CD14-positive monocyte (primary cell): Measurements from ENCODE around the gene RASGEF1B. TPM values are rescaled to one million over a fixed set of nuclear protein-coding genes. Genes with fewer than 3 reads are reported as not detected.
A peak's percentile ranks its signal among the peaks of the same experiment; 100 is the strongest.

Experiments used
- DNase-seq, 3 donors: peaks; one replicate each; pipeline ENCODE4 v3.0.0-alpha.2; 2011 to 2022
- H2AFZ ChIP-seq: 2 replicates; pipeline ENCODE4 v1.6.0; 2012; ENCODE audit warnings: mild to moderate bottlenecking, low read depth, low read length, inconsistent platforms; ENCODE audit not compliant: insufficient read depth, poor library complexity, severe bottlenecking
- H3K27ac ChIP-seq, 2 donors: 1 replicate in 1 of 2; 2 replicates in 1 of 2; pipeline ENCODE4 v1.5.1; 2012 to 2013; ENCODE audit warnings: low read length in 2 of 2, control low read depth in 1 of 2, inconsistent platforms in 1 of 2, low read depth in 1 of 2, mild to moderate bottlenecking in 1 of 2
- H3K27me3 ChIP-seq, 2 donors: one replicate each; pipeline versions ENCODE4 v1.6.0 to v1.6.1; 2011 to 2013; ENCODE audit warnings: low read length in 2 of 2; ENCODE audit not compliant: control insufficient read depth in 2 of 2, insufficient read depth in 2 of 2
- H3K36me3 ChIP-seq, 2 donors: replicated peaks in 1 of 2; 1 replicate in 1 of 2; 2 replicates in 1 of 2; pipeline versions ENCODE4 v1.5.1 to v1.6.1; 2012 to 2013; ENCODE audit warnings: low read length in 2 of 2, control low read depth in 1 of 2, inconsistent platforms in 1 of 2, mild to moderate bottlenecking in 1 of 2; ENCODE audit not compliant: insufficient read depth in 2 of 2, control insufficient read depth in 1 of 2
- H3K4me1 ChIP-seq, 2 donors: 1 replicate in 1 of 2; 2 replicates in 1 of 2; pipeline versions ENCODE4 v1.5.1 to v1.6.1; 2012 to 2013; ENCODE audit warnings: low read length in 2 of 2, control low read depth in 1 of 2, inconsistent platforms in 1 of 2, mild to moderate bottlenecking in 1 of 2, moderate library complexity in 1 of 2; ENCODE audit not compliant: insufficient read depth in 2 of 2, control insufficient read depth in 1 of 2
- H3K4me2 ChIP-seq: replicated peaks from 2 replicates; pipeline ENCODE3; 2012; ENCODE audit warnings: low read length, moderate library complexity, mild to moderate bottlenecking; ENCODE audit not compliant: poor library complexity, severe bottlenecking; ENCODE audit errors: extremely low read depth
- H3K4me3 ChIP-seq, 3 experiments: fragments of 200-600 bp in 1 of 3; sonication (generic) in 1 of 3; replicated peaks in 1 of 3; 1 replicate in 2 of 3; 2 replicates in 1 of 3; pipeline ENCODE4 v1.5.1; 2011 to 2013; ENCODE audit warnings: low read length in 3 of 3, mild to moderate bottlenecking in 3 of 3, control low read depth in 2 of 3, low read depth in 2 of 3, inconsistent platforms in 1 of 3, moderate library complexity in 1 of 3
- H3K79me2 ChIP-seq: 2 replicates; pipeline ENCODE4 v1.6.0; 2012; ENCODE audit warnings: mild to moderate bottlenecking, control low read depth, inconsistent platforms, low read length, moderate library complexity; ENCODE audit not compliant: insufficient read depth
- H3K9ac ChIP-seq: 2 replicates; pipeline ENCODE4 v1.6.0; 2017; ENCODE audit warnings: low read length, mild to moderate bottlenecking; ENCODE audit not compliant: insufficient read depth, poor library complexity, severe bottlenecking
- H3K9me3 ChIP-seq, 2 donors: replicated peaks in 1 of 2; 1 replicate in 1 of 2; 2 replicates in 1 of 2; pipeline versions ENCODE4 v1.5.1 to v1.6.1; 2012 to 2013; ENCODE audit warnings: low read length in 2 of 2, control low read depth in 1 of 2; ENCODE audit not compliant: control insufficient read depth in 1 of 2, insufficient read depth in 1 of 2
- H4K20me1 ChIP-seq: 2 replicates; pipeline ENCODE4 v1.6.0; 2012; ENCODE audit warnings: mild to moderate bottlenecking, low read length, control low read depth, moderate library complexity; ENCODE audit not compliant: insufficient read depth
- H3K27ac Mint-ChIP-seq, 7 donors: one replicate each; pipeline ENCODE4 v1.8.0; 2020; ENCODE audit warnings: mild to moderate bottlenecking in 7 of 7, mixed read lengths in 7 of 7, moderate library complexity in 6 of 7, inconsistent platforms in 2 of 7
- H3K27me3 Mint-ChIP-seq, 3 donors: one replicate each; pipeline ENCODE4 v1.8.0; 2021 to 2022; ENCODE audit warnings: low read depth in 3 of 3, mild to moderate bottlenecking in 3 of 3, mixed read lengths in 3 of 3, moderate library complexity in 3 of 3, inconsistent platforms in 1 of 3
- H3K36me3 Mint-ChIP-seq, 2 donors: one replicate each; pipeline ENCODE4 v1.8.0; 2020; ENCODE audit warnings: mixed read lengths in 2 of 2, inconsistent platforms in 1 of 2, mild to moderate bottlenecking in 1 of 2
- H3K4me1 Mint-ChIP-seq: one replicate; pipeline ENCODE4 v1.8.0; 2020; ENCODE audit warnings: mild to moderate bottlenecking, mixed read lengths
- H3K4me3 Mint-ChIP-seq, 2 donors: one replicate each; pipeline ENCODE4 v1.8.0; 2020; ENCODE audit warnings: mild to moderate bottlenecking in 2 of 2, mixed read lengths in 2 of 2, moderate library complexity in 1 of 2
- H3K9me3 Mint-ChIP-seq, 7 donors: one replicate each; pipeline ENCODE4 v1.8.0; 2020 to 2022; ENCODE audit warnings: mixed read lengths in 7 of 7, mild to moderate bottlenecking in 6 of 7, moderate library complexity in 6 of 7, inconsistent platforms in 2 of 7
- CTCF ChIP-seq: fragments of 200-600 bp; IDR thresholded peaks from one replicate; pipeline ENCODE4 v1.8.0; 2022; ENCODE audit warnings: antibody characterized with exemption, mild to moderate bottlenecking
- WGBS: methylation state at CpG from one replicate; pipeline ENCODE4 v1.1.5; 2013; ENCODE audit warnings: missing lambda C conversion rate; ENCODE audit not compliant: insufficient coverage; 5-methylcytosine and 5-hydroxymethylcytosine counted together
- intact Hi-C, 2 donors: fragments of 100-400 bp; cut with micrococcal nuclease; formaldehyde crosslinking; loops; one replicate each; pipeline versions ENCODE4 v1.15.0 to v1.15.1; 2023
- polyA plus RNA-seq, 3 donors: library from polyadenylated mRNA; depleted of rRNA in 1 of 3; unstranded in 2 of 3; stranded (reverse) in 1 of 3; fragments of 300-500 nt in 2 of 3; fragments of >200 nt in 1 of 3; fragmentation: Illumina TruSeq in 2 of 3; gene quantifications; 1 replicate in 2 of 3; 2 replicates in 1 of 3; pipeline ENCODE4 v1.2.3, GENCODE V29; 2012 to 2021

RASGEF1B gene
- polyA plus RNA-seq, 3 donors = 20.3 to 76.9 (median 36.6) TPM

- H3K27me3 Mint-ChIP-seq = peaks cover 0 to 1% (median 0%) of the 10 kb centered on the region in 3 donors
- peak overlapping the region in 1 of 7 donors; percentile 19 for H3K27ac Mint-ChIP-seq
- H3K36me3 Mint-ChIP-seq = peaks cover 48 to 61% of the 10 kb centered on the region in 2 donors
- intact Hi-C loops = no loop called here
- no peak overlapping the region for H3K4me3 Mint-ChIP-seq
- peak in 1 of 3 donors; percentile 63 for DNase-seq
- Histone ChIP-seq H3K4me3 (no peak overlapping the region), H3K9ac (no peak overlapping the region), H3K27me3 (no peaks in the 10 kb centered on the region), H3K27ac (no peak overlapping the region), H3K79me2 (no peaks in the 10 kb centered on the region), H2AFZ (no peak overlapping the region), H3K4me1 (peaks cover 3 to 8% of the 10 kb centered on the region in 2 donors), H3K9me3 (peaks cover 0 to 4% of the 10 kb centered on the region in 2 donors), H3K4me2 (no peak overlapping the region), H4K20me1 (no peaks in the 10 kb centered on the region), H3K36me3 (peaks cover 16 to 69% of the 10 kb centered on the region in 2 donors)
- TF ChIP-seq CTCF = no peak
- peaks cover 4 to 17% (median 7%) of the 10 kb centered on the region in 7 donors for H3K9me3 Mint-ChIP-seq
- 71% methylated on average over 4 of the region's 6 CpGs for WGBS
- H3K4me1 Mint-ChIP-seq = peaks cover 3% of the 10 kb centered on the region
Measured at GRCh38 chr4:81427344-81427821, 44.3 kb downstream of the RASGEF1B start.

GRCh38 chr4:81426770-81427289 is 44.9 kb downstream of the RASGEF1B start:
- H3K27ac ChIP-seq = no peak overlapping the region
- Mint-ChIP-seq H3K9me3 (peaks cover 4 to 17% (median 7%) of the 10 kb centered on the region in 7 donors), H3K27ac (no peak overlapping the region), H3K36me3 (peaks cover 44 to 57% of the 10 kb centered on the region in 2 donors), H3K4me3 (no peak overlapping the region), H3K4me1 (peaks cover 9% of the 10 kb centered on the region), H3K27me3 (peaks cover 0 to 1% (median 0%) of the 10 kb centered on the region in 3 donors)
- no peak for DNase-seq
- WGBS = no CpG with 5 or more reads among the region's 1 CpG
- no peak for TF ChIP-seq CTCF
- H2AFZ ChIP-seq = no peak overlapping the region
- no peaks in the 10 kb centered on the region for H3K79me2 ChIP-seq
- H3K27me3 ChIP-seq = no peaks in the 10 kb centered on the region
- H3K4me2 ChIP-seq = no peak overlapping the region
- no peak overlapping the region for H3K9ac ChIP-seq
- H4K20me1 ChIP-seq = no peaks in the 10 kb centered on the region
- intact Hi-C loops = no loop called here
- H3K36me3 ChIP-seq = peaks cover 13 to 64% of the 10 kb centered on the region in 2 donors
- H3K9me3 ChIP-seq = peaks cover 0 to 4% of the 10 kb centered on the region in 2 donors
- H3K4me3 ChIP-seq = no peak overlapping the region
- peaks cover 8 to 13% of the 10 kb centered on the region in 2 donors for H3K4me1 ChIP-seq
